WTC11 (cell line): ENCODE data around the gene COL5A3. TPM values are rescaled to one million over a fixed set of nuclear protein-coding genes. Genes with fewer than 3 reads are reported as not detected.

Experiments
- ATAC-seq: fragments of 200-7000 bp; cut with Tn5 transposase; 2 replicates; pipeline ENCODE4 v1.10.0; 2021; ENCODE audit warnings: mild to moderate bottlenecking, moderate library complexity
- CTCF ChIA-PET: fragments of 300-600 bp; sonication (Branson Sonifier 250); formaldehyde crosslinking; loops from one replicate; lab custom pipeline; 2021; ENCODE audit warnings: antibody characterized with exemption; lab: Charles Lee
- POLR2A ChIA-PET: fragments of 350-600 bp; sonication (Branson Sonifier 250); formaldehyde crosslinking; loops from one replicate; lab custom pipeline; 2021; ENCODE audit warnings: antibody characterized with exemption; lab: Charles Lee
- DNase-seq: peaks from one replicate; pipeline ENCODE4 v3.0.0; 2021; ENCODE audit warnings: low spot score
- H3K27ac Mint-ChIP-seq: 2 replicates; pipeline ENCODE4 v1.8.0; 2021; ENCODE audit warnings: mixed read lengths
- H3K27me3 Mint-ChIP-seq: 2 replicates; pipeline ENCODE4 v1.8.0; 2021; ENCODE audit warnings: low read depth, mild to moderate bottlenecking, moderate library complexity, mixed read lengths
- H3K36me3 Mint-ChIP-seq: 2 replicates; pipeline ENCODE4 v1.8.0; 2021; ENCODE audit warnings: mixed read lengths
- H3K4me1 Mint-ChIP-seq: 2 replicates; pipeline ENCODE4 v1.8.0; 2022; ENCODE audit warnings: mixed read lengths
- H3K4me3 Mint-ChIP-seq: 2 replicates; pipeline ENCODE4 v1.8.0; 2021; ENCODE audit warnings: mild to moderate bottlenecking, moderate library complexity, mixed read lengths
- H3K9me3 Mint-ChIP-seq: 2 replicates; pipeline ENCODE4 v1.8.0; 2021; ENCODE audit warnings: mixed read lengths
- CREB1 ChIP-seq: sonication (generic); formaldehyde crosslinking; IDR thresholded peaks from 2 replicates; pipeline ENCODE4 v1.8.0; 2023; ENCODE audit warnings: mild to moderate bottlenecking, missing genetic modification reagents
- KAT7 ChIP-seq: sonication (generic); formaldehyde crosslinking; IDR thresholded peaks from 2 replicates; pipeline ENCODE4 v1.8.1; 2023; ENCODE audit warnings: missing genetic modification reagents, mild to moderate bottlenecking, borderline replicate concordance
- NFE2L1 ChIP-seq: sonication (generic); formaldehyde crosslinking; IDR thresholded peaks from 2 replicates; pipeline ENCODE4 v1.8.1; 2023; ENCODE audit warnings: missing genetic modification reagents
- NFYB ChIP-seq: sonication (generic); formaldehyde crosslinking; conservative IDR thresholded peaks from 2 replicates; pipeline ENCODE4 v1.8.0; 2022; ENCODE audit warnings: low read depth, missing genetic modification reagents
- NR1H2 ChIP-seq: sonication (generic); formaldehyde crosslinking; IDR thresholded peaks from 2 replicates; pipeline ENCODE4 v1.9.0; 2021; ENCODE audit warnings: mild to moderate bottlenecking, moderate library complexity, missing genetic modification reagents
- PRDM15 ChIP-seq: sonication (generic); formaldehyde crosslinking; IDR thresholded peaks from 2 replicates; pipeline ENCODE4 v1.8.0; 2022; ENCODE audit warnings: missing genetic modification reagents
- SP1 ChIP-seq: sonication (generic); formaldehyde crosslinking; conservative IDR thresholded peaks from 2 replicates; pipeline ENCODE4 v1.8.1; 2022; ENCODE audit warnings: missing genetic modification reagents
- TCF7 ChIP-seq: sonication (generic); formaldehyde crosslinking; IDR thresholded peaks from 2 replicates; pipeline ENCODE4 v1.8.0; 2022; ENCODE audit warnings: mild to moderate bottlenecking, low read depth, missing genetic modification reagents, moderate library complexity
- USF1 ChIP-seq: sonication (generic); formaldehyde crosslinking; IDR thresholded peaks from 2 replicates; pipeline ENCODE4 v1.8.0; 2022; ENCODE audit warnings: mild to moderate bottlenecking, missing genetic modification reagents
- USF2 ChIP-seq: sonication (generic); formaldehyde crosslinking; IDR thresholded peaks from 2 replicates; pipeline ENCODE4 v1.8.1; 2023; ENCODE audit warnings: mild to moderate bottlenecking, missing genetic modification reagents, moderate library complexity
- ZBTB21 ChIP-seq: sonication (generic); formaldehyde crosslinking; IDR thresholded peaks from 2 replicates; pipeline ENCODE4 v1.8.1; 2023; ENCODE audit warnings: mild to moderate bottlenecking, missing genetic modification reagents, borderline replicate concordance
- ZNF138 ChIP-seq: sonication (generic); formaldehyde crosslinking; conservative IDR thresholded peaks from 2 replicates; pipeline ENCODE4 v1.8.1; 2022; ENCODE audit warnings: mild to moderate bottlenecking, moderate library complexity, missing genetic modification reagents
- ZNF396 ChIP-seq: fragments of 250-450 bp; sonication (Bioruptor Pico); IDR thresholded peaks from 2 replicates; pipeline ENCODE4 v1.8.0; 2021; ENCODE audit warnings: mild to moderate bottlenecking, moderate library complexity, borderline replicate concordance
- ZNF671 ChIP-seq: fragments of 250-450 bp; sonication (Bioruptor Pico); IDR thresholded peaks from 2 replicates; pipeline ENCODE4 v1.8.0; 2021; ENCODE audit warnings: mild to moderate bottlenecking
- total RNA-seq: library from RNA; stranded (reverse); gene quantifications from 3 replicates; pipeline ENCODE4 v1.2.3, GENCODE V29; 2021
- TF ChIP-seq, protein P1 (sequence below): sonication (generic); formaldehyde crosslinking; IDR thresholded peaks from 2 replicates; pipeline ENCODE4 v1.8.1; 2023; ENCODE audit warnings: mild to moderate bottlenecking, missing genetic modification reagents, moderate library complexity
- TF ChIP-seq, protein P2 (sequence below): sonication (generic); formaldehyde crosslinking; IDR thresholded peaks from 2 replicates; pipeline ENCODE4 v1.8.1; 2022; ENCODE audit warnings: mild to moderate bottlenecking, missing genetic modification reagents, moderate library complexity, borderline replicate concordance

COL5A3 gene
- total RNA-seq, 1 experiment from 2014 or later: 0.81 TPM

DNA sequence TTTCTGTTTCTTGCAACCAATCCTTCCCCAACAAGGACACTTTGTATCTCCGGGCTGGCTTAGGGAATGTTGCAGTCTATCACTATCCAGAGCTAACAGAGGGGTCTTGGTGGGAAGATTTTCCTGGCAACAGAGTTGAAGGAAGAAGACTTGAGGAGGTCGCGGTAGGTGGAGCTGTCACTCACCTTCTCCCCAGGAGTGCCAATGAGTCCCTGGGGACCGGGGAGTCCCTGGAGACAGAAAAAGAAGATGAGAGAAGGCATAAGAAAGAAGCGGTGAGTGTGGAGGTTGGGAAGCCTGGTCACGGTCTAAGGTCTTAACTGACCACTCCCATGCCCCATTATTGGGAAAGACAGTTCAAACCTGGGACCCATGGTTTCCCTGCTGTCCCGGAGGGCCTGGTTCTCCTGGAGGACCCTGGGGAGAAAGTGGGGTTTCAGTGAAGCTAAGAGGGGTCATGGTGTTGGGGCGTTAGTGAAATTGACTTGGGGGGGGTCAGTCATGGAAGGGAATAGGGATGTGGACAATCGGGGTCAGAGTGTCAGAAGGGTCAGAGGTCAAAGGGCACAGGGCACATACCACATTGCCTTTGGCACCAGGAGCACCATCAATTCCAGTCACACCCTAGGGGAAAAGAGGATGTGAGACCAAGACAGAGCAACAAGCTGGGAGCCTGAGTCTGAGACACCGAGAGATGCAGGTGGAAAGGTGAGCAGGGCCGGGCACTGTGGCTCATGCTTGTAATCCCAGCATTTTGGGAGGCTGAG lies 18.7 kb downstream of the COL5A3 start:
- no peaks in the 10 kb centered on the region for H3K36me3 Mint-ChIP-seq
- ATAC-seq (no peak), DNase-seq (no peak)
- no peaks in the 10 kb centered on the region for H3K27me3 Mint-ChIP-seq
- H3K27ac Mint-ChIP-seq: no peak overlapping the region
- ChIA-PET POLR2A (no interaction called here), CTCF (interaction anchor here (0.6 to 1.7 kb wide), 4 partner anchors 9 to 157 kb away, joined by 3 to 6 read pairs (median 3); partner anchors contain the start of gene PIN1)
- peaks cover 5% of the 10 kb centered on the region for H3K4me1 Mint-ChIP-seq
- no peaks in the 10 kb centered on the region for H3K9me3 Mint-ChIP-seq
- no peak for TF ChIP-seq ZBTB21 (CRISPR knock-in tag)
- TF ChIP-seq NFE2L1: no peak
- no peak for TF ChIP-seq USF2 (CRISPR knock-in tag)
- no peak for TF ChIP-seq SP1 (CRISPR knock-in tag)
- TF ChIP-seq ZNF671 (CRISPR knock-in tag): no peak
- no peak for TF ChIP-seq USF1 (CRISPR knock-in tag)
- no peak for TF ChIP-seq ZNF138 (CRISPR knock-in tag)
- TF ChIP-seq NFYB (CRISPR knock-in tag): no peak
- TF ChIP-seq ZNF396: no peak
- TF ChIP-seq, protein P1, sequence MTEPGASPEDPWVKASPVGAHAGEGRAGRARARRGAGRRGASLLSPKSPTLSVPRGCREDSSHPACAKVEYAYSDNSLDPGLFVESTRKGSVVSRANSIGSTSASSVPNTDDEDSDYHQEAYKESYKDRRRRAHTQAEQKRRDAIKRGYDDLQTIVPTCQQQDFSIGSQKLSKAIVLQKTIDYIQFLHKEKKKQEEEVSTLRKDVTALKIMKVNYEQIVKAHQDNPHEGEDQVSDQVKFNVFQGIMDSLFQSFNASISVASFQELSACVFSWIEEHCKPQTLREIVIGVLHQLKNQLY (CRISPR knock-in tag): no peak
- no peak for TF ChIP-seq CREB1 (CRISPR knock-in tag)
- no peak for TF ChIP-seq KAT7 (CRISPR knock-in tag)
- TF ChIP-seq, all 79 proteins: peak for 0
- no peak overlapping the region for H3K4me3 Mint-ChIP-seq

DNA sequence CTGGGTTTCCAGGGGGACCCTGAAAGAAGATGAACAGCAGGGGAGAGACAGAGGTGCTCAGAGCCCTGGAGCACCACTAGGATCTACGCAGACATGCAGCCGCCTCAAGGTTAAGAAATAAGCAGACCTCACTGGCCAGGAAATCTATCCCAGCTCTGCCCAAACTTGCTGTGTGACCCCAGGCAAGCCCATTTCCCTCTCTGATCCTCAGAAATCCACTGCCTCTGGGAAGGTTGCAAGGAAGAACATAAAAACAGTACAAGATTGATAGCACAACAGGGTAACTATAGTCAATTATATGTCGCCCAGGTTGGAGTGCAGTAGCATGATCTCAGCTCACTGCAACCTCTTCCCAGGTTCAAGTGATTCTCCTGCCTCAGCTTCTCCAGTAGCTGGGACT lies 20.8 kb downstream of the COL5A3 start:
- Mint-ChIP-seq H3K4me1 (peaks cover 7% of the 10 kb centered on the region), H3K9me3 (no peaks in the 10 kb centered on the region), H3K4me3 (no peak overlapping the region), H3K36me3 (no peaks in the 10 kb centered on the region), H3K27me3 (no peaks in the 10 kb centered on the region), H3K27ac (no peak overlapping the region)
- POLR2A ChIA-PET: no interaction called here
- TF ChIP-seq PRDM15 (CRISPR knock-in tag) (no peak), TCF7 (CRISPR knock-in tag) (no peak), NR1H2 (CRISPR knock-in tag) (no peak)
- TF ChIP-seq, protein P2, sequence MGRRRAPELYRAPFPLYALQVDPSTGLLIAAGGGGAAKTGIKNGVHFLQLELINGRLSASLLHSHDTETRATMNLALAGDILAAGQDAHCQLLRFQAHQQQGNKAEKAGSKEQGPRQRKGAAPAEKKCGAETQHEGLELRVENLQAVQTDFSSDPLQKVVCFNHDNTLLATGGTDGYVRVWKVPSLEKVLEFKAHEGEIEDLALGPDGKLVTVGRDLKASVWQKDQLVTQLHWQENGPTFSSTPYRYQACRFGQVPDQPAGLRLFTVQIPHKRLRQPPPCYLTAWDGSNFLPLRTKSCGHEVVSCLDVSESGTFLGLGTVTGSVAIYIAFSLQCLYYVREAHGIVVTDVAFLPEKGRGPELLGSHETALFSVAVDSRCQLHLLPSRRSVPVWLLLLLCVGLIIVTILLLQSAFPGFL: no peak
- DNase-seq (no peak), ATAC-seq (no peak)
- CTCF ChIA-PET: interaction anchor here (1.8 kb wide), 1 partner anchor 10 kb away, joined by 18 read pairs; no protein-coding TSS in a partner anchor
